Measurements from ENCODE around the gene ADGRD1.

The ADGRD1 gene

DNA sequence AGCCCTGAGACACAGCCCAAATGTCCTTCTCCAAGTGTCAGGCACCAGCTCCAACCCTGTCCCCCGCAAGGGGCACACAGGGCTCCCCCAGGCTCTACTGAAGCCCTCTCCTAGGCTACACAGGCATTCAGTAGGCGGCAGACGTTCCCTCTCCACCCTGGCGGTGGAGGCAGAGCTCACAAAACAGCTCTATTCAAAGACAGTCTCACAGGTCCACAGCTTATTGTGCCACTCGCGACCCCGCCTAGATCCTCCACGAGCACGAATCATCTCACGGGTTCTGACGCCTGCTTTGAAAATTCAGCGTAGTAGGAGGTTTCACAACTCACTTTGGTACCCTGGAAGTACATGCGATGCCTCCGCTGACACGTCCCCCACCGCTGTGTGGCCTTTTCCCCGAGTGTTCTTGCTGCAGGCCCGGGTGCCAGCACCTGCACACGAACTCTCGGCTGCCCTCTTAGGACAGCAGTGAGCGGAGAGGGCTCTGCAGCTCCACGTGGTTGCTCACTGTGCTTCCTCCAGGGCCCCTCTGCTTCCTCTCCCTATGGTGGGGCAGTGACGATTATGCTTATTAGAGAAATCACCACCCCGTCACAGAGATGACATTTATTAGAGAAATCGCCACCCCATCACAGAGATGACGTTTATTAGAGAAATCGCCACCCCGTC lies 78.5 kb downstream of the ADGRD1 start:
- H2AFZ ChIP-seq (ENCODE audit: low read depth, low read length): no peak overlapping the region
- H3K9me3 ChIP-seq (ENCODE audit: low read length): no peaks in the 10 kb centered on the region
- no peaks in the 10 kb centered on the region for H3K27me3 ChIP-seq (ENCODE audit: insufficient read depth, low read length)
- no peak overlapping the region for H3K4me3 ChIP-seq (ENCODE audit: low read length)
- no peaks in the 10 kb centered on the region for H3K36me3 ChIP-seq (ENCODE audit: insufficient read depth, low read length)
- peaks cover 23% of the 10 kb centered on the region for H3K4me1 ChIP-seq (ENCODE audit: insufficient read depth, low read length)

DNA sequence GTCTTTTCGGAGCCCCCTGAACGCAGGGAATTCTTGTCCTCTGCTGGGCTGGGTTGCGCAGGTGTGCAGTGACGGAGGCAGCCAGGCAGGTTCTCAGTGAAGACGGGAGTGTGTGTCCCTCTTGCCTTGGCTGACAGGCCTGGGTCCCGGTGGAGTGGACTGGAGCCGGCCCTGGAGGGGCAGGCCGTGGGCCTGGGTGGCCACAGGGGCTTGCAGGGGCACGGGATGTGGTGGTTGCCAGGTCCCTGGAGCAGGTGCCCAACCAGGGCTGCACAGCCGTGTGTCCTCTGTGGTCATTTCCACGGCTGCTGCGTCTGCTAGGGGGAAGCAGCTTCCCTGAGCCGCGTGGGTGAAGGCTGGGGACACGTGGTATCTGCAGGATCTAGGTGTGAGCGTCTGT lies 79.8 kb downstream of the ADGRD1 start:
- Histone ChIP-seq H3K27me3 (ENCODE audit: insufficient read depth, low read length) (no peaks in the 10 kb centered on the region), H3K4me3 (ENCODE audit: low read length) (no peak overlapping the region), H3K36me3 (ENCODE audit: insufficient read depth, low read length) (no peaks in the 10 kb centered on the region), H3K9me3 (ENCODE audit: low read length) (no peaks in the 10 kb centered on the region), H2AFZ (ENCODE audit: low read depth, low read length) (no peak overlapping the region), H3K4me1 (ENCODE audit: insufficient read depth, low read length) (peaks cover 23% of the 10 kb centered on the region)

DNA sequence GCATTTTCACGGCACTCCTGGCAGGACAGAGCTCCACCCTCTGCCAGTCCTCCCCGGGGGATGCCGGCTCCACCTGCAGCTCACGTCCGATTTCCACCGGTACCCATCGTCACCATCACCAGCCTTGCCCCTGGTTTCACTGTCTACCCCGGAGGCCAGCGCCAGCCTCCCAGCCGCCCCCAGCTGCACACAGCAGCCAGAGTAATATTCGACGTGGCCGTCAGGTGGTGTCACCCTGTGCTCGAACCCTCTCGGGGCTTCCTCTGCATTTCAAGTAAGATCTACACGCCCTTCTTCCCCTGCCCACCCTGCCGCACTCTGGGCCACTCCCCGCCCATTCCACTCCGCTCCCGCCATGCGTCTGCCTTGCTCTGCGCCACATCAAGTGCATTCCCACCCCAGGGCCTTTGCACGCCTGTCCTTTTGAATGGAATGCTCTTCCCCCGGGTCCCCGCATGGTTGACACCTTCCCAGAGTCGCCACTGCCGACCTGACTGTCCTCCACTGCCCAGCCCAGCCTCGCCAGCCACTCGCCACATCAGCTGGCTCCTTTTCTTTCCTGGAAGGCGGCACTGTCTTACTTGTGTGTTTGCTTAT lies 80.3 kb downstream of the ADGRD1 start:
- Histone ChIP-seq H3K27me3 (ENCODE audit: insufficient read depth, low read length) (no peaks in the 10 kb centered on the region), H3K4me3 (ENCODE audit: low read length) (no peak overlapping the region), H3K4me1 (ENCODE audit: insufficient read depth, low read length) (peaks cover 23% of the 10 kb centered on the region), H3K36me3 (ENCODE audit: insufficient read depth, low read length) (no peaks in the 10 kb centered on the region), H3K9me3 (ENCODE audit: low read length) (no peaks in the 10 kb centered on the region), H2AFZ (ENCODE audit: low read depth, low read length) (no peak overlapping the region)

DNA sequence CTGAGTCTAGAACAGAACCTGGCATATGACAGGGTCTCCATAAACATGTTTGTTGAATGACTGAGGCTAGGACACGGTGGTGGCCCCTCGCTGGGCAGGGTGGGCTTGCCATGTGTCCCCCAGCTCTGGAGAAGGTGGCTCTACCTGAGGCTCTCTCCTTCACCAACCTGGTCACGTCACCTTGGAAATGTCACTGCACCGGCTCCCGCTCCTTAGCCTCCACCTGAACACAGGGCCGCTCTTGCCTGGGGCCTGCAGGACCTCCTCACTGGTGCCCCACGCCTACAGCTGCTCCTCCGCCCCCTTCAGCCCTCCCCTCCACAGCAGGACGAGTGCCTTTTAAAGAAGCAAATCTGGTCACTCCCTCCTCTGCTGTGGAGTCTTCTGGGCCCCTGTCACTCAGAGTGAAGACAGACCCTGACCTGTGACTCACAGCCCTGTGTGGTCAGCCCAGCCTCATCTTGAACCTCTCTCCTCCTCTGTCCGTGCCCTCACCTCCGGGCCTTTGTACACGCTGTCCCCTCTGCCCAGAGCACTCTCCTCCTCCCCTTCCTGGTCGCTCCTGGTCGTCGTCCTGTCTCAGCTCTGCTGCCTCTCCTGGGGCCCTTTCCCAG lies 81.0 kb downstream of the ADGRD1 start:
- H2AFZ ChIP-seq (ENCODE audit: low read depth, low read length): no peak overlapping the region
- H3K27me3 ChIP-seq (ENCODE audit: insufficient read depth, low read length): no peaks in the 10 kb centered on the region
- peaks cover 23% of the 10 kb centered on the region for H3K4me1 ChIP-seq (ENCODE audit: insufficient read depth, low read length)
- no peaks in the 10 kb centered on the region for H3K9me3 ChIP-seq (ENCODE audit: low read length)
- no peaks in the 10 kb centered on the region for H3K36me3 ChIP-seq (ENCODE audit: insufficient read depth, low read length)
- H3K4me3 ChIP-seq (ENCODE audit: low read length): no peak overlapping the region

DNA sequence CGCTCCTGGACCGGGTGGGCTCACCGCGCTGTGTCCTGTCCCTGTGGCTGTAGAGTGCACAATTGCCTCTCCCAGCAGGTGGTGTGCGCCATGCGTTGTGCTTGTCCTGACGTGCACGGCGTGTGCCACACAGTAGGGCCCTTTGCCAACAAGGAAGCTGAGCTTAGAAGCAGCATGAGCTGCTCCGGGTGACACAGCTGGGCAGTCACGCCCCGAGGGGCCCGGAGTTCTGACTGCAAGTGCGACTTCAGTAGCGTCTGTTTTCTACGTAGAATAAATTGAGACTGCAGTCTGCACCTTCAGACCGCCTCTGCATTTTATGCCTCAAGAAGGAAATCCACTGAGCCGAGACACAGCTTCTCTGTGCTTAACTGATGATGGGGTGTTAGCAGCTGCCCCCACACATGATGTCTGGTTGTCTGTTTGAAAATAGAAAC lies 81.6 kb downstream of the ADGRD1 start:
- no peaks in the 10 kb centered on the region for H3K9me3 ChIP-seq (ENCODE audit: low read length)
- no peak overlapping the region for H3K4me3 ChIP-seq (ENCODE audit: low read length)
- H2AFZ ChIP-seq (ENCODE audit: low read depth, low read length): no peak overlapping the region
- peaks cover 20% of the 10 kb centered on the region for H3K4me1 ChIP-seq (ENCODE audit: insufficient read depth, low read length)
- no peaks in the 10 kb centered on the region for H3K36me3 ChIP-seq (ENCODE audit: insufficient read depth, low read length)
- peaks cover under 1% of the 10 kb centered on the region for H3K27me3 ChIP-seq (ENCODE audit: insufficient read depth, low read length)

DNA sequence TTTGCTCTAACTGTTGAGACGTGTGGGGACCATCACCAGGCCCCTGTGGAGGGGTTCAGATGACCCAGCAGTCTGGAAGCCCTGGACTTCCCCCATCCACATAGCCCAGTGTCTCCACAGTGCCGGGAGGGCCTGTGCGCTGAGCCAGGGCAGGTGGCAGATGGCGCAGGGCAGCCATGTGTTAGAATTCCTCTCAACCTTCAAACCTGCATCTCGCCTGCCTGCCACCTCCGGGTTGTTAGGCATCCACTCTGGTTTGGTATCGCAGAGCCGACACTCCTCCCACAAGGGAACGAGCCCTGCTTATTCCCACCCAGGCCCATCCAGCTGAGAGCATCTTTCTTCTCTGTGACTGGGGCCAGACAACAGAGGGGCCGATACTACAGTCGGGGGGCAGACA lies 84.5 kb downstream of the ADGRD1 start:
- peaks cover 26% of the 10 kb centered on the region for H3K27me3 ChIP-seq (ENCODE audit: insufficient read depth, low read length)
- no peak overlapping the region for H2AFZ ChIP-seq (ENCODE audit: low read depth, low read length)
- H3K4me1 ChIP-seq (ENCODE audit: insufficient read depth, low read length): no peaks in the 10 kb centered on the region
- no peaks in the 10 kb centered on the region for H3K9me3 ChIP-seq (ENCODE audit: low read length)
- H3K4me3 ChIP-seq (ENCODE audit: low read length): no peak overlapping the region
- H3K36me3 ChIP-seq (ENCODE audit: insufficient read depth, low read length): no peaks in the 10 kb centered on the region

DNA sequence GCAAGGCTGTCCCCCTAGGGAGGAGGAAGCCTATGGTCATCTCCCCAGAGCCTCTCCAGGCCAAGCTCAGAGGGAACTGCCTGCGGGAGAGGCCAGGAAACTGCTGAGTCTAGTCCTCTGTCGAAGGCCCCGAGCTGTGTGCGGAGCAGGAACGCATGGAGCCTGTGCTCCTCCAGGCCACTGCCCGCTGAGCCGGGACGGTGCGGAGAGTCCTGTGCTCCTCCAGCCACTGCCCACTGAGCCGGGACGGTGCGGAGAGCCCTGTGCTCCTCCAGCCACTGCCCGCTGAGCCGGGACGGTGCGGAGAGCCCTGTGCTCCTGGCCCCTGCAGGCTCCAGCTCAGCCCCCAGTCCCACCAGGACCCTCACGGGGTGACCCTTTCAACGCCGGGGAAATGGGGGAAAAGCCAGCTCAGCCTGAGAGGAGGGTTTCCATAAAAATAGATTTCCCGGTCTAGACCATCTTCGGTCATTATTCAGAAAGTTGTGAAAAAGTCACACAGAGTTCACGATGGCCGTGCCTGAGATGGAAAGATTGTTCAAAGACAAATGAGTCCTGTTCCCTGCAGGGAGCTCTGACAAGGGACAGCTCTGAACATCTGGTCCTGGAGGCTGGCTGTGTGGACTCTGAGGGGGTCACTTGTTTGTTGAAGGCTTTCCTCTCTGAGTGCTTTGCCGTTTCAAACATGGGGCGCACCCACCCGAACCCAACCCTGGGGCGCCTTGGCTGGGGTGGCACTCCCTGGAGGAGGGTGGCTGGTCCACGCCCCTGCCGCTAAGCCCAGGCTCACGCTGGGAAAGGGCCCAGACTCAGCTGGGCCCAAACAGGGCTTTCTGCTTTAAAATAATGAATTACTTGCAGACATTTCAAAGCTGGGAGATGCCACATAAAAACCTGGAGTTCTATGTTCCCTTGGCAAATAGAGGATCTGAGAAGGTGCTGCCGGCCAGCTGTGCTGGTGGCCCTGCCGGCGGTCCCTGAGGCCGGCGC lies 85.5 kb downstream of the ADGRD1 start:
- Histone ChIP-seq H2AFZ (ENCODE audit: low read depth, low read length) (no peak overlapping the region), H3K4me3 (ENCODE audit: low read length) (no peak overlapping the region)

DNA sequence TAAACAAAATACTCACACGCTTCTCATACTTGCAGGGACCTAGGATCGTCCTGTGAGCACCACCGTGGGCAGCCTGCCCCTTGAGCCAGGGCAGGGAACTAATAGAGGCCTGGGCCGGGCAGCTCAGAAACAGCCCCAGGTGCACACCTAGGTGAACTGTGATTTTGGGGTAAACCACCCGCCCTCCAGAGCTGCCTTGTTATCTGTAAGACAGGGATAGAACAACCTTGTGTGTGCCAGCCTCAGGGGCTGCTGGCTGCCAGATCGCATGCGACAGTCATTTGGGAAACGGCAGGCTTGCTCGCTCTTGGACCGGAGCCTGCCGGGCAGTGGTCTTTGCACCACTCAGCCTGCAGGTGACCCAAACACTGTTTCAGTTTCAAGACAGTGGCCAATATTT lies 86.8 kb downstream of the ADGRD1 start:
- Histone ChIP-seq H3K36me3 (ENCODE audit: insufficient read depth, low read length) (no peaks in the 10 kb centered on the region), H2AFZ (ENCODE audit: low read depth, low read length) (no peak overlapping the region), H3K9me3 (ENCODE audit: low read length) (no peaks in the 10 kb centered on the region), H3K27me3 (ENCODE audit: insufficient read depth, low read length) (peaks cover 32% of the 10 kb centered on the region), H3K4me3 (ENCODE audit: low read length) (no peak overlapping the region), H3K4me1 (ENCODE audit: insufficient read depth, low read length) (no peaks in the 10 kb centered on the region)

More for the DNA sequence above, 85.5 kb downstream of the ADGRD1 start:
- no peaks in the 10 kb centered on the region for H3K36me3 ChIP-seq (ENCODE audit: insufficient read depth, low read length)
- peaks cover 32% of the 10 kb centered on the region for H3K27me3 ChIP-seq (ENCODE audit: insufficient read depth, low read length)
- no peaks in the 10 kb centered on the region for H3K9me3 ChIP-seq (ENCODE audit: low read length)
- H3K4me1 ChIP-seq (ENCODE audit: insufficient read depth, low read length): no peaks in the 10 kb centered on the region

DNA sequence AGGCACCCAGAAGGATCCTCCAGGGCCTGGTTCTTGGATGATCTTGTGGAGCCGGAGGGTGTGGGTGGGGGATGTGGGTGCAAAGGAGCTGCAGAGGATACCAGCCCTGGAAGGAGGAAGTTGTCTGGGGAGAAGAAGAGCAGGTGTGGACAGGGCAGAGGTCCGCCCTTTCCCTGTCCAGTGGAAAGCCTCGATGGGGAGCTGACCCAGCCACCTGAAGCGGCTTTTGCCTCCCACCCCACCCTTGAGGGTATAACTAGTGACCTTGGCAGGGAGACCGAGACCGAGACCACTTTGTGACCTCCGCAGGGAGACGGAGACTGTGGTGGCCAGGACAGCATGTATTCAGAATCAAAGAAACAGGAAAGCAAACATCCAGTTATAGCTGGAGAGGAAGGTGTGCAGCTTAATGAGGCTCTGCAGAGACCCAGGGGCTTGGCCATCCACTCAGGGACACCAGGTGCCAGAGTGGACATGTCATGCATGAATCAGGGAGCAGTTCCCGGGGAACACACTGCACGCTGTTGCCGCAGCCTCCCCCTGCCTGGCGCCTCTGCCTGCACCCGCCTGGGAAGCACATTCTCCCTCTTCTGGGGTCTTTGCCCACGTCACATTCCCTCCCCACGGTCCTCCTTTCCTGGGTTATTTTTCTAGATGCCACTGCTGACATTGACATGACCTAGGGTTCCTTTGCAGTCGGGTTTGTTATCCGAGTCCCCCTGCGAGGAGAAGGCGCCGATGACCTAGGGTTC lies 87.7 kb downstream of the ADGRD1 start:
- no peaks in the 10 kb centered on the region for H3K36me3 ChIP-seq (ENCODE audit: insufficient read depth, low read length)

DNA sequence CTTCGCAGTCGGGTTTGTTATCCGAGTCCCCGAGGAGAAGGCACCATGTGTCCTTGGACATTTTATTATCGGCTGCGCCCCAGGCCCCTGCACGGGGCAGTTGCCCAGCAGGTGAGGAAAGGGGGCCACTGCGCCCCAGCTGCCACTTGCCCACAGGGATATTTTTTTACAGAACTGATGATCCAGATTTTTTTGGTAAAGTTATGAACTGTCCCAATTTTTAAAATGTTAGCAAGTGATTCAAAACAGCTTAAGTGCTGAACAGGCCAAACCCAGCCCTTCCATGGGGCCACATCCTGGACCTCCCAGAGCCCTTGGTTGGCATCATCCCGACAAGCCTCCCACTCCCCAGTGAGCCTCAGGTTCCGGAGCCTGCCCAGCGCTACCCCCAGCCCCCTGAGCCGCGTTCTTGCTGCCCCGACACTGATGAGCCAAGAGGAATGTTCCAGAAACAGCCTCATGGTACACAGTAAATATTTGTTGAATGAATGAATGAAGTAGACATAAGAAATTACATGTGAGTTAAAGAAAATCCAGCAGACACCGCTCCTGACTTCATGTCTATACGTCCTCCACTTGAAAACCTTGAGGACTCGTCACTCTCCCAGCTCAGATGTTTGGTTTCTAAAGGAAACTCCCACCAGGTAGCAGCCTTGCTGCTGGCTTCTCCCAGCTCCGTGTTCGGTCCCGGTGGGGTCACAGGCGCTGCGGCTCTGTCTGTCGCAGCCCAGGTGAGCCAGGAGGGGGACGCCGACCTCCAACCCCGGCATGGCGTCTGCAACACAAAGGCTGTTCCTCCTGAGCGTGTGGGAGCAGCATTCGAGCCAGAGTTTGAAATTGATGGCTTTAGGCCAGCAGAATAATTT lies 88.5 kb downstream of the ADGRD1 start:
- Histone ChIP-seq H3K36me3 (ENCODE audit: insufficient read depth, low read length) (no peaks in the 10 kb centered on the region), H3K9me3 (ENCODE audit: low read length) (no peaks in the 10 kb centered on the region), H2AFZ (ENCODE audit: low read depth, low read length) (no peak overlapping the region), H3K27me3 (ENCODE audit: insufficient read depth, low read length) (peaks cover 32% of the 10 kb centered on the region), H3K4me1 (ENCODE audit: insufficient read depth, low read length) (no peaks in the 10 kb centered on the region), H3K4me3 (ENCODE audit: low read length) (no peak overlapping the region)

More for the DNA sequence above, 87.7 kb downstream of the ADGRD1 start:
- no peak overlapping the region for H2AFZ ChIP-seq (ENCODE audit: low read depth, low read length)
- no peaks in the 10 kb centered on the region for H3K9me3 ChIP-seq (ENCODE audit: low read length)
- H3K27me3 ChIP-seq (ENCODE audit: insufficient read depth, low read length): peaks cover 32% of the 10 kb centered on the region
- H3K4me1 ChIP-seq (ENCODE audit: insufficient read depth, low read length): no peaks in the 10 kb centered on the region
- H3K4me3 ChIP-seq (ENCODE audit: low read length): no peak overlapping the region

DNA sequence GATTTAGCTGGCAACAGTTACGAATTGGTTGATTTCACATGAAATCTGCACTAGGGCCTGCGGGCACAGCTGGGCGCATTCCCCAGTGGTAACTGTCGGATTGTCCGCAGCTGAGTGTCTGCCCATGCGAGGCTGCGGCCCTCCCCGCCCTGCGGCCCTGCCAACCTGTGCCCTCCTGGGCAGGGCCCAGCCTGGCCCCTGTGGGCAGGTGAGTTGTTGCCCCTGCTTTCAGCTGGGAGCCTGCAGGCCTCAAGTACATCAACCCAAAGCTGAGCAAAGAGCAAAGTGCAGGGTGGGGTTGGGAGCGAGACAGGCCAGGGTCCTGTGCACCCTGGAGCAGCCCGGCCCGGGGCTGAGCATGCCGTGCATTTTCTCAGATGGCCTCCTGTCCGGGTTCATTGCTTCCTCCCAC lies 89.1 kb downstream of the ADGRD1 start:
- H2AFZ ChIP-seq (ENCODE audit: low read depth, low read length): no peak overlapping the region
- H3K4me1 ChIP-seq (ENCODE audit: insufficient read depth, low read length): no peaks in the 10 kb centered on the region
- no peaks in the 10 kb centered on the region for H3K36me3 ChIP-seq (ENCODE audit: insufficient read depth, low read length)
- H3K4me3 ChIP-seq (ENCODE audit: low read length): no peak overlapping the region
- H3K27me3 ChIP-seq (ENCODE audit: insufficient read depth, low read length): peaks cover 32% of the 10 kb centered on the region
- no peaks in the 10 kb centered on the region for H3K9me3 ChIP-seq (ENCODE audit: low read length)
